Testis (tissue), 2 donors: ENCODE data around the gene IL15RA.

Experiments used
- CTCF ChIP-seq, 3 experiments: fragments of 450-650 bp in 2 of 3; fragments of 200-600 bp in 1 of 3; sonication (generic) in 1 of 3; IDR thresholded peaks; one replicate each; pipeline ENCODE4 v1.5.1; 2016 to 2019; ENCODE audit warnings: antibody characterized with exemption in 3 of 3, mild to moderate bottlenecking in 2 of 3, moderate library complexity in 1 of 3
- POLR2A ChIP-seq: fragments of 450-650 bp; IDR thresholded peaks from one replicate; pipeline ENCODE4 v1.6.1; 2017; ENCODE audit warnings: antibody characterized with exemption, mild to moderate bottlenecking, moderate library complexity

GRCh38 chr10:5932345-5932744 is 45.0 kb downstream of the IL15RA start:
- TF ChIP-seq CTCF (IDR thresholded peaks at IDR 0.05), result no peak
- no peak for TF ChIP-seq POLR2A
